ENCODE data around the gene LPCAT1. TPM values are rescaled to one million over a fixed set of nuclear protein-coding genes. Genes with fewer than 3 reads are reported as not detected.

LPCAT1 gene, protein sequence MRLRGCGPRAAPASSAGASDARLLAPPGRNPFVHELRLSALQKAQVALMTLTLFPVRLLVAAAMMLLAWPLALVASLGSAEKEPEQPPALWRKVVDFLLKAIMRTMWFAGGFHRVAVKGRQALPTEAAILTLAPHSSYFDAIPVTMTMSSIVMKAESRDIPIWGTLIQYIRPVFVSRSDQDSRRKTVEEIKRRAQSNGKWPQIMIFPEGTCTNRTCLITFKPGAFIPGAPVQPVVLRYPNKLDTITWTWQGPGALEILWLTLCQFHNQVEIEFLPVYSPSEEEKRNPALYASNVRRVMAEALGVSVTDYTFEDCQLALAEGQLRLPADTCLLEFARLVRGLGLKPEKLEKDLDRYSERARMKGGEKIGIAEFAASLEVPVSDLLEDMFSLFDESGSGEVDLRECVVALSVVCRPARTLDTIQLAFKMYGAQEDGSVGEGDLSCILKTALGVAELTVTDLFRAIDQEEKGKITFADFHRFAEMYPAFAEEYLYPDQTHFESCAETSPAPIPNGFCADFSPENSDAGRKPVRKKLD
- total RNA-seq: 78.8 and 103 TPM in 2 replicates

DNA sequence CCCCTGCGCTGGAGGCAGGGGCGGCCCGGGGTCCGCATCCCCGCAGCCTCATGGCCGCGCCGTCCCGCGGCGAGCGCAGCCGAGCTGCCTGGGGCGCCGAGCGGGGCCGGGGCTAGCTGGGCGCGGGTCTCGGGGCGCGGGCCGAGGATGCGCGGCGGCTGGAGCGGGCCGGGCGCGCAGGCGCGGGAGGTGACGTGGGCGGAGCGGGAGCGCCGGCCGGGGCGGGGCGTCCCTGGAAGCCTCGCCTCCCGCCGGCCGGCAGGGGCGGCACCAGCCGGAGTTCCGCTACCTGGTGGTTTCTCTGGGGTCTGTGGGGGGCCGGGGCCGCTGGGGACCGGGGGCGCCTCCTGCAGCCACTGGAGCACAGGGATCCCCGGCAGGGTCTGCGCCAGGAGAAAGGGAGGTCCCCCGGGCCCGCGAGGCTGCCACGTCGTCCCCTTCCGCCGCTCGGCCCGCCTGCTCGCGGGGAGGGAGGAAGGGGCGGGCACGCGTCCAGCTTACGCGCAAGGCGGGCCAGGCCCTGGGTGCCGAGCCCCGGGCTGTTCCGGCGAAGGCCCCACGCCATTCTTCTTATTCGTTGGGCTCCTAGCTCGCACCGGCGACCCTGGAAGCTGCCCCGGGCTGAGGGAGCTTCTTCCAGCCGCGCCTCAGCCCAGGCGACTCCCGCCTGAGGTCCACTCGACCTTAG is at the start of gene LPCAT1:
TSS of gene LPCAT1 (minus strand) at position 168 of the 688 bp plus-strand sequence. CDS start at position 52, 116 bp downstream.

DNA sequence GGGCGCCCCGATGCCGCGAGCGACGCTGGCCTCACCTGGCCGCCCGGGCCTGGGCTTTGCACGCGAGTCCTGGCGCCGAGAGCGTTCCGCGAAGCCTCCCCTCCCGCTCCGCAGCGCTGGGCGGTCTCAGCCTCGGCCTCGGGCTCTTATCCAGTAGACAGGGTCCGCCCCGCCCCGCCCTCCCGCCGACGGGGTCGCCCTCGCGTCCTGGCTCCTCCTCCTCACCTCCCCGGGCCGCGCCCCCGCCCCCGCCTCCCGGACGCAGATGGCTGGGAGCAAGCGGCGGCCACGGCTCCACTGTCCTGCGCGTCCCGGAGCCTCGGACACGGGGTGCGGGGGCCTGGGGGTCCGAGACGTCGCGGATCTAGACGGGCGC is 78.5 kb downstream of the LPCAT1 start, which contains the start of gene SLC6A3:
TSS of gene SLC6A3 (minus strand) at position 128 of the 376 bp plus-strand sequence. CDS start 2,243 bp downstream, outside the sequence.

Other genes with a start within 250 kb of the LPCAT1 start
- not detected in 2 replicates for gene TERT, start 228.9 kb downstream of the LPCAT1 start, total RNA-seq
- gene CLPTM1L, start 178.9 kb downstream of the LPCAT1 start, total RNA-seq: 341 and 425 TPM in 2 replicates
- not detected in 2 replicates for gene SLC6A3, start 78.5 kb downstream of the LPCAT1 start, total RNA-seq